ENCODE measurements around the gene TCP11L2.

TCP11L2 gene

DNA sequence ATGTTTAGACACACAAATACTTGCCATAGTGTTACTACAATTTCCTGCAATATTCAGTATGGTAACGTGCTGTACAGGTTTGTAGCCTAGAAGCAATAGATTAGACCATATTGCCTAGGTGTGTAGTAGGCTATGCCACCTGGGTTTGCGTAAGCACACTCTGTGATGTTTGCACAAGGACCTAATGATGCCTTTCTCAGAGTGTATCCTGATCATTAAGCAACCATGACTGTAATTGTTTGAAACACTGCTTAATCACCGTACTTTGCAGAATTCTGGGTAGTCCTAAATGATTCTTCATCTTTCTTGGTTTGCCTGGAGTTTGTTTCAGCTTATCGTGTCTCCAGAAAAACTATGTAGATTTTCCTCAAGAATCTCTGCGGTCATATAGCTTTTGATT lies 11.2 kb upstream of the TCP11L2 start:
- H3K27me3 ChIP-seq (ENCODE audit: control insufficient read depth in 3 of 3, insufficient read depth in 3 of 3, low read depth in 1 of 3, low read length in 3 of 3) = peaks cover 0 to 3% (median 0%) of the 10 kb centered on the region in 3 experiments
- H2BK15ac ChIP-seq (ENCODE audit: low read length) = no peak overlapping the region
- no peak overlapping the region for H3K18ac ChIP-seq (ENCODE audit: low read length)
- H3K79me1 ChIP-seq (ENCODE audit: low read depth, low read length) = no peaks in the 10 kb centered on the region
- no peak overlapping the region for H4K8ac ChIP-seq (ENCODE audit: low read depth, low read length)
- no peak overlapping the region for H2BK120ac ChIP-seq (ENCODE audit: low read depth, low read length)
- no peak for DNase-seq (ENCODE audit: low spot score)
- H2BK12ac ChIP-seq (ENCODE audit: low read length) = no peak overlapping the region
- no peaks in the 10 kb centered on the region for H3K4me1 ChIP-seq (ENCODE audit: control insufficient read depth in 2 of 2, insufficient read depth in 1 of 2, low read depth in 1 of 2, low read length in 2 of 2)
- H2BK5ac ChIP-seq (ENCODE audit: low read length) = no peak overlapping the region
- no peak overlapping the region for H3K14ac ChIP-seq (ENCODE audit: low read length)
- H3K4ac ChIP-seq (ENCODE audit: low read length) = no peak overlapping the region
- H2AFZ ChIP-seq (ENCODE audit: low read length) = no peak overlapping the region
- H3K9ac ChIP-seq (ENCODE audit: low read depth, low read length, poor library complexity) = no peak overlapping the region
- WGBS, 2 donors (ENCODE audit: extremely low coverage in 2 of 2, insufficient read length in 2 of 2, insufficient replicate concordance in 1 of 2) = no CpG with 5 or more reads among the region's 5 CpGs
- H3K4me2 ChIP-seq (ENCODE audit: insufficient read depth, low read length, poor library complexity, severe bottlenecking) = no peak overlapping the region
- no peak overlapping the region for H3K27ac ChIP-seq (replicated peaks; ENCODE audit: low read length)
- H3K23ac ChIP-seq (ENCODE audit: low read depth, low read length, poor library complexity) = no peak overlapping the region
- H4K91ac ChIP-seq (ENCODE audit: low read depth, low read length, poor library complexity) = no peak overlapping the region
- H3K4me3 ChIP-seq (ENCODE audit: low read length in 2 of 2) = no peak overlapping the region
- H3K36me3 ChIP-seq (replicated peaks in 1 of 2; ENCODE audit: control insufficient read depth in 2 of 2, insufficient read depth in 2 of 2, low read length in 2 of 2) = no peaks in the 10 kb centered on the region
- no peaks in the 10 kb centered on the region for H3K9me3 ChIP-seq (replicated peaks in 1 of 2; ENCODE audit: control insufficient read depth in 2 of 2, insufficient read depth in 1 of 2, low read depth in 1 of 2, low read length in 2 of 2)
- H2AK5ac ChIP-seq (ENCODE audit: low read depth, low read length) = no peak overlapping the region

GRCh38 chr12:106292339-106292738 lies 10.2 kb upstream of the TCP11L2 start:
- DNase-seq (ENCODE audit: low spot score) = no peak
- no peaks in the 10 kb centered on the region for H3K36me3 ChIP-seq (replicated peaks in 1 of 2; ENCODE audit: control insufficient read depth in 2 of 2, insufficient read depth in 2 of 2, low read length in 2 of 2)
- no peak overlapping the region for H3K23ac ChIP-seq (ENCODE audit: low read depth, low read length, poor library complexity)
- no CpG with 5 or more reads among the region's 5 CpGs for WGBS, 2 donors (ENCODE audit: extremely low coverage in 2 of 2, insufficient read length in 2 of 2, insufficient replicate concordance in 1 of 2)
- H4K91ac ChIP-seq (ENCODE audit: low read depth, low read length, poor library complexity) = no peak overlapping the region
- H2AFZ ChIP-seq (ENCODE audit: low read length) = no peak overlapping the region
- H3K4me2 ChIP-seq (ENCODE audit: insufficient read depth, low read length, poor library complexity, severe bottlenecking) = no peak overlapping the region
- no peak overlapping the region for H3K14ac ChIP-seq (ENCODE audit: low read length)
- no peak overlapping the region for H3K4ac ChIP-seq (ENCODE audit: low read length)
- no peak overlapping the region for H2BK5ac ChIP-seq (ENCODE audit: low read length)
- H2AK5ac ChIP-seq (ENCODE audit: low read depth, low read length) = no peak overlapping the region
- peaks cover 0 to 3% (median 0%) of the 10 kb centered on the region in 3 experiments for H3K27me3 ChIP-seq (ENCODE audit: control insufficient read depth in 3 of 3, insufficient read depth in 3 of 3, low read depth in 1 of 3, low read length in 3 of 3)
- no peak overlapping the region for H3K9ac ChIP-seq (ENCODE audit: low read depth, low read length, poor library complexity)
- H4K8ac ChIP-seq (ENCODE audit: low read depth, low read length) = no peak overlapping the region
- H3K9me3 ChIP-seq (replicated peaks in 1 of 2; ENCODE audit: control insufficient read depth in 2 of 2, insufficient read depth in 1 of 2, low read depth in 1 of 2, low read length in 2 of 2) = no peaks in the 10 kb centered on the region
- H2BK15ac ChIP-seq (ENCODE audit: low read length) = no peak overlapping the region
- H3K79me1 ChIP-seq (ENCODE audit: low read depth, low read length) = no peaks in the 10 kb centered on the region
- H2BK120ac ChIP-seq (ENCODE audit: low read depth, low read length) = no peak overlapping the region
- no peaks in the 10 kb centered on the region for H3K4me1 ChIP-seq (ENCODE audit: control insufficient read depth in 2 of 2, insufficient read depth in 1 of 2, low read depth in 1 of 2, low read length in 2 of 2)
- no peak overlapping the region for H3K27ac ChIP-seq (replicated peaks; ENCODE audit: low read length)
- no peak overlapping the region for H3K4me3 ChIP-seq (ENCODE audit: low read length in 2 of 2)
- no peak overlapping the region for H3K18ac ChIP-seq (ENCODE audit: low read length)
- H2BK12ac ChIP-seq (ENCODE audit: low read length) = no peak overlapping the region

- H3K14ac ChIP-seq (ENCODE audit: low read length) = no peak overlapping the region
- H2AFZ ChIP-seq (ENCODE audit: low read length) = no peak overlapping the region
- no peaks in the 10 kb centered on the region for H3K79me1 ChIP-seq (ENCODE audit: low read depth, low read length)
- no peaks in the 10 kb centered on the region for H3K36me3 ChIP-seq (replicated peaks in 1 of 2; ENCODE audit: control insufficient read depth in 2 of 2, insufficient read depth in 2 of 2, low read length in 2 of 2)
- no peak overlapping the region for H3K4ac ChIP-seq (ENCODE audit: low read length)
- no CpG with 5 or more reads among the region's 8 CpGs for whole genome bisulfite sequencing, 2 donors (ENCODE audit: extremely low coverage in 2 of 2, insufficient read length in 2 of 2, insufficient replicate concordance in 1 of 2)
- H3K27me3 ChIP-seq (ENCODE audit: control insufficient read depth in 3 of 3, insufficient read depth in 3 of 3, low read depth in 1 of 3, low read length in 3 of 3) = peaks cover 0 to 7% (median 0%) of the 10 kb centered on the region in 3 experiments
- H3K4me3 ChIP-seq (ENCODE audit: low read length in 2 of 2) = no peak overlapping the region
- no peak overlapping the region for H3K4me2 ChIP-seq (ENCODE audit: insufficient read depth, low read length, poor library complexity, severe bottlenecking)
- no peak overlapping the region for H2AK5ac ChIP-seq (ENCODE audit: low read depth, low read length)
- H3K27ac ChIP-seq (replicated peaks; ENCODE audit: low read length) = no peak overlapping the region
- H2BK12ac ChIP-seq (ENCODE audit: low read length) = no peak overlapping the region
- no peaks in the 10 kb centered on the region for H3K9me3 ChIP-seq (replicated peaks in 1 of 2; ENCODE audit: control insufficient read depth in 2 of 2, insufficient read depth in 1 of 2, low read depth in 1 of 2, low read length in 2 of 2)
- no peak overlapping the region for H2BK120ac ChIP-seq (ENCODE audit: low read depth, low read length)
- no peak overlapping the region for H2BK15ac ChIP-seq (ENCODE audit: low read length)
- no peak overlapping the region for H4K91ac ChIP-seq (ENCODE audit: low read depth, low read length, poor library complexity)
- H3K4me1 ChIP-seq (ENCODE audit: control insufficient read depth in 2 of 2, insufficient read depth in 1 of 2, low read depth in 1 of 2, low read length in 2 of 2) = no peaks in the 10 kb centered on the region
- DNase-seq (ENCODE audit: low spot score) = no peak
- H3K9ac ChIP-seq (ENCODE audit: low read depth, low read length, poor library complexity) = no peak overlapping the region
- no peak overlapping the region for H4K8ac ChIP-seq (ENCODE audit: low read depth, low read length)
- H2BK5ac ChIP-seq (ENCODE audit: low read length) = no peak overlapping the region
- H3K23ac ChIP-seq (ENCODE audit: low read depth, low read length, poor library complexity) = no peak overlapping the region
- H3K18ac ChIP-seq (ENCODE audit: low read length) = no peak overlapping the region
Observed at GRCh38 chr12:106296179-106296877, 6.2 kb upstream of the TCP11L2 start.

DNA sequence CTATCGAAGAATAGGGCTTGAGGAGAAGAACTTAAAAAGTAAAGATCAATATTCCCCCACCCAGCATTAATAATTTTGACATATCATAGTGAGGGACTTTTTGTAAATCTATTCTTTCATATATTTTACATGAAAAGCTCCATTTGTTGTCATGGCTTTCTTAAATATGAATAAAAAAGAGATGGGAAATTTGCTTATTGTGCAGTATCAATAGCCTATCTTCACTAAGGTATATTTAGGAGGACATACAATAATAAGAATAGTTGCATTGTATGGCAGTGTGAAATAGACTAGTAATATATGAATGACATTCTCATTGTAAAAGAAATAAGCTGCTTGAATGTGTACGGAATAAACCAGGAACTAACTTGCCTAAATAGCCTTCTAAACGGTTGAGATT lies 5.5 kb upstream of the TCP11L2 start:
- Histone ChIP-seq H4K91ac (ENCODE audit: low read depth, low read length, poor library complexity) (no peak overlapping the region), H2AFZ (ENCODE audit: low read length) (no peak overlapping the region), H2BK12ac (ENCODE audit: low read length) (no peak overlapping the region), H2BK120ac (ENCODE audit: low read depth, low read length) (no peak overlapping the region), H3K4ac (ENCODE audit: low read length) (no peak overlapping the region), H2BK15ac (ENCODE audit: low read length) (no peak overlapping the region), H4K8ac (ENCODE audit: low read depth, low read length) (no peak overlapping the region), H2BK5ac (ENCODE audit: low read length) (no peak overlapping the region), H3K9me3 (replicated peaks in 1 of 2; ENCODE audit: control insufficient read depth in 2 of 2, insufficient read depth in 1 of 2, low read depth in 1 of 2, low read length in 2 of 2) (no peaks in the 10 kb centered on the region), H3K4me1 (ENCODE audit: control insufficient read depth in 2 of 2, insufficient read depth in 1 of 2, low read depth in 1 of 2, low read length in 2 of 2) (peaks cover 3 to 5% of the 10 kb centered on the region in 2 donors), H3K4me3 (ENCODE audit: low read length in 2 of 2) (no peak overlapping the region), H3K23ac (ENCODE audit: low read depth, low read length, poor library complexity) (no peak overlapping the region), H3K79me1 (ENCODE audit: low read depth, low read length) (no peaks in the 10 kb centered on the region), H2AK5ac (ENCODE audit: low read depth, low read length) (no peak overlapping the region), H3K4me2 (ENCODE audit: insufficient read depth, low read length, poor library complexity, severe bottlenecking) (no peak overlapping the region), H3K27me3 (ENCODE audit: control insufficient read depth in 3 of 3, insufficient read depth in 3 of 3, low read depth in 1 of 3, low read length in 3 of 3) (peaks cover 0 to 7% (median 2%) of the 10 kb centered on the region in 3 experiments), H3K27ac (replicated peaks; ENCODE audit: low read length) (no peak overlapping the region), H3K36me3 (replicated peaks in 1 of 2; ENCODE audit: control insufficient read depth in 2 of 2, insufficient read depth in 2 of 2, low read length in 2 of 2) (no peaks in the 10 kb centered on the region), H3K9ac (ENCODE audit: low read depth, low read length, poor library complexity) (no peak overlapping the region), H3K14ac (ENCODE audit: low read length) (no peak overlapping the region), H3K18ac (ENCODE audit: low read length) (no peak overlapping the region)
- no peak for DNase-seq (ENCODE audit: low spot score)
- no CpG with 5 or more reads among the region's 3 CpGs for WGBS, 2 donors (ENCODE audit: extremely low coverage in 2 of 2, insufficient read length in 2 of 2, insufficient replicate concordance in 1 of 2)
